Bronchial epithelial cell (primary cell): Measurements from ENCODE around the gene STYX. TPM values are rescaled to one million over a fixed set of nuclear protein-coding genes. Genes with fewer than 3 reads are reported as not detected.

Experiments used
- DNase-seq: peaks from one replicate; pipeline ENCODE4 v3.0.0-alpha.2; 2010; ENCODE audit warnings: low read depth
- FAIRE-seq: peaks from 2 replicates; lab custom pipeline; 2011; peaks lifted over from hg19 to GRCh38; lab: Jason Lieb, UNC
- H3K27me3 ChIP-seq: 2 replicates; pipeline ENCODE4 v1.5.1; 2011; ENCODE audit warnings: low read length; ENCODE audit not compliant: control insufficient read depth, insufficient read depth
- H3K36me3 ChIP-seq: 2 replicates; pipeline ENCODE4 v1.5.1; 2011; ENCODE audit warnings: low read length; ENCODE audit not compliant: control insufficient read depth, insufficient read depth
- H3K4me3 ChIP-seq: 2 replicates; pipeline ENCODE4 v1.5.1; 2011; ENCODE audit warnings: mild to moderate bottlenecking, low read depth, low read length, control low read depth
- CTCF ChIP-seq: IDR thresholded peaks from 2 replicates; pipeline ENCODE4 v1.5.1; 2011; ENCODE audit warnings: mild to moderate bottlenecking, moderate library complexity, low read length, control low read depth, inconsistent platforms; ENCODE audit not compliant: insufficient read depth, severe bottlenecking
- total RNA-seq: library from RNA; depleted of rRNA; stranded (reverse); fragments of >200 nt; gene quantifications from 2 replicates; pipeline ENCODE4 v1.2.1, GENCODE V29; 2014

The STYX gene
- total RNA-seq, 1 donor from 2014 or later, result 12.6 TPM

GRCh38 chr14:52693036-52693435, 36.9 kb upstream of the STYX start:
- Histone ChIP-seq H3K27me3 (no peaks in the 10 kb centered on the region), H3K36me3 (peaks cover 2% of the 10 kb centered on the region), H3K4me3 (no peak overlapping the region)
- FAIRE-seq (no peak), DNase-seq (no peak)
- no peak for TF ChIP-seq CTCF

- no peak for TF ChIP-seq CTCF
- Histone ChIP-seq H3K36me3 (peaks cover 2% of the 10 kb centered on the region), H3K4me3 (peak overlapping the region; percentile 6), H3K27me3 (no peaks in the 10 kb centered on the region)
- no peak for FAIRE-seq
- no peak for DNase-seq
These were observed 36.4 kb upstream of the STYX start for GRCh38 chr14:52693532-52693931.

GRCh38 chr14:52694761-52695480, 35.0 kb upstream of the STYX start:
- no peak for TF ChIP-seq CTCF
- Histone ChIP-seq H3K36me3 (peaks cover 2% of the 10 kb centered on the region), H3K27me3 (no peaks in the 10 kb centered on the region), H3K4me3 (peak overlapping the region; percentile 98)
- FAIRE-seq (no peak), DNase-seq (peak; percentile 63)

GRCh38 chr14:52695481-52696091, 34.4 kb upstream of the STYX start, which contains the start of gene ERO1A:
Gene ERO1A, minus strand, starts transcription at chr14:52695558. Its CDS starts 77 bp downstream, at chr14:52695481.
- FAIRE-seq, result no peak
- H3K36me3 ChIP-seq, result peaks cover 2% of the 10 kb centered on the region
- DNase-seq, result peak; percentile 82
- TF ChIP-seq CTCF, result peak; percentile 10
- no peaks in the 10 kb centered on the region for H3K27me3 ChIP-seq
- H3K4me3 ChIP-seq, result peak within 1 kb of the TSS; percentile 98

GRCh38 chr14:52700701-52701172, 29.2 kb upstream of the STYX start:
- FAIRE-seq (no peak), DNase-seq (peak; percentile 97)
- Histone ChIP-seq H3K27me3 (no peaks in the 10 kb centered on the region), H3K36me3 (no peaks in the 10 kb centered on the region), H3K4me3 (no peak overlapping the region)
- no peak for TF ChIP-seq CTCF
